ENCODE results near the gene SERPINI2.
"Not testable (repeated sequence)": the region's sequence is repeated elsewhere in the genome, so short reads cannot be mapped to it uniquely, and the experiment has no call there.

The SERPINI2 gene

GRCh38 chr3:167450675-167451074 is 23.2 kb downstream of the SERPINI2 start:
- H3K27ac ChIP-seq, result no peak overlapping the region
- H3K27me3 ChIP-seq (ENCODE audit: insufficient read depth, low read depth, severe bottlenecking), result no peaks in the 10 kb centered on the region
- TF ChIP-seq CTCF (IDR thresholded peaks at IDR 0.05; ENCODE audit: low read depth, low read length), result no peak
- H3K4me3 ChIP-seq (ENCODE audit: low read depth, low read length), result no peak overlapping the region
- DNase-seq, result no peak
- no peaks in the 10 kb centered on the region for H3K36me3 ChIP-seq
- H3K9me3 ChIP-seq (ENCODE audit: severe bottlenecking), result no peaks in the 10 kb centered on the region

GRCh38 chr3:167450195-167450594 is 23.6 kb downstream of the SERPINI2 start:
- H3K27me3 ChIP-seq (ENCODE audit: insufficient read depth, low read depth, severe bottlenecking), result no peaks in the 10 kb centered on the region
- no peaks in the 10 kb centered on the region for H3K9me3 ChIP-seq (ENCODE audit: severe bottlenecking)
- TF ChIP-seq CTCF (IDR thresholded peaks at IDR 0.05; ENCODE audit: low read depth, low read length), result no peak
- no peaks in the 10 kb centered on the region for H3K36me3 ChIP-seq
- H3K27ac ChIP-seq, result no peak overlapping the region
- no peak for DNase-seq
- H3K4me3 ChIP-seq (ENCODE audit: low read depth, low read length), result no peak overlapping the region

DNA sequence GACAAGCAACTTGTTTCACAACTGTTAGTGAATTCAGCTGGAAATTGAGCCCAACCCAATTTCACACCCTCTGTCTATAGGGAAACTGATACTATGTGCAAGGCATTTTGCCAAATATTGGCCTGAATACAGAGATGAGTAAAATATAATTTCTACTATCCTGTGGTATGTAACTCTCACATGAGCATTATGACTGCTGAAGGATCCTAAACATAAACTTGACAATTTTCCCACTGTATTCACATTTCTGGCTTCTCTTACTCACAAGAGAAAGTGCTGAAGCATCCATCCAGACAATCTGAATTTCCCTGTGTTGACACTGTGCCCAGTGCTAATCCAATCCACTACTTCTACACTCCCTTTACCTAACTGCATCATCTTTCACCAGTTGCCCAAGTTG is 28.4 kb downstream of the SERPINI2 start:
- Histone ChIP-seq H3K27ac (no peak overlapping the region), H3K9me3 (ENCODE audit: severe bottlenecking) (no peaks in the 10 kb centered on the region), H3K4me3 (ENCODE audit: low read depth, low read length) (no peak overlapping the region), H3K27me3 (ENCODE audit: insufficient read depth, low read depth, severe bottlenecking) (no peaks in the 10 kb centered on the region), H3K36me3 (no peaks in the 10 kb centered on the region)
- DNase-seq, result no peak
- TF ChIP-seq CTCF (IDR thresholded peaks at IDR 0.05; ENCODE audit: low read depth, low read length), result no peak

DNA sequence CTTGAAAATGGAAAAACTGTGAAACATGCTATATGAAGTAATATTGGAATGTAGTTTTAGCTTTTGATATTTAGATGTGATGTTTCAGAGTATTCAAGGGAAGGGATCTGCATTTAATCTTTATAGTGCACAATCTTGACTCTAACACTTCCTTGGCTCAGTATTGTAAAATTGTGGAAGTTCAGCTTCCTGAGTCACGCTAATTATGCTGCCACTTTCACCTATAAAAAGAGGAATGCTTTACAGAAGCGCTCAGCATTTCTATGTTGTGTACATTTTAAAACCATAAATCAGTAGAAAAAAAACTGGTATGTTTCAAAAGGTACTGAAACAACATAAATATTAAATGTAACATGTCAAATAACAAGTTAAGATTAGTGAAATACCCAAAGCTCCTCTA is 32.6 kb downstream of the SERPINI2 start:
- H3K4me3 ChIP-seq (ENCODE audit: low read depth, low read length), result no peak overlapping the region
- no peaks in the 10 kb centered on the region for H3K9me3 ChIP-seq (ENCODE audit: severe bottlenecking)
- H3K27me3 ChIP-seq (ENCODE audit: insufficient read depth, low read depth, severe bottlenecking), result no peaks in the 10 kb centered on the region
- H3K27ac ChIP-seq, result no peak overlapping the region
- H3K36me3 ChIP-seq, result no peaks in the 10 kb centered on the region
- no peak for DNase-seq
- TF ChIP-seq CTCF (IDR thresholded peaks at IDR 0.05; ENCODE audit: low read depth, low read length), result no peak

GRCh38 chr3:167437428-167438139 is 36.3 kb downstream of the SERPINI2 start:
- Histone ChIP-seq H3K9me3 (ENCODE audit: severe bottlenecking) (no peaks in the 10 kb centered on the region), H3K27ac (no peak overlapping the region), H3K4me3 (ENCODE audit: low read depth, low read length) (no peak overlapping the region), H3K36me3 (no peaks in the 10 kb centered on the region), H3K27me3 (ENCODE audit: insufficient read depth, low read depth, severe bottlenecking) (no peaks in the 10 kb centered on the region)
- no peak for DNase-seq
- TF ChIP-seq CTCF (IDR thresholded peaks at IDR 0.05; ENCODE audit: low read depth, low read length), result no peak

DNA sequence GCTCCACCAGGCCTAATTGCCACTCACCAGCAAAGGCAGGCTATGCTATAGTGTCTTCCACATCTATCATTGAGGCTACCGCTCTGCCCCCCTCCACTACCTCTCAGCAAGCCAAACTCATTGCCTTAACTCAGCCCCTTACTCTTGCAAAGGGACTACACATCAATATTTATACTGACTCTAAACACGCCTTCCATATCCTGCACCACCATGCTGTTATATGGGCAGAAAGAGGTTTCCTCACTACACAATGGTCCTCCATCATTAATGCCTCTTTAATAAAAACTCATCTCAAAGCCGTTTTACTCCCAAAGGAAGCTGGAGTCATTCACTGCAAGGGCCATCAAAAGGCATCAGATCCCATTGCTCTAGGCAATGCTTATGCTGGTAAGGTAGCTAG is 46.9 kb downstream of the SERPINI2 start:
- not testable (repeated sequence) for H3K9me3 ChIP-seq (ENCODE audit: severe bottlenecking); H3K36me3 ChIP-seq; H3K27me3 ChIP-seq (ENCODE audit: insufficient read depth, low read depth, severe bottlenecking); H3K4me3 ChIP-seq (ENCODE audit: low read depth, low read length); H3K27ac ChIP-seq; DNase-seq

GRCh38 chr3:167422396-167422795 is 51.4 kb downstream of the SERPINI2 start:
- not testable (repeated sequence) for H3K4me3 ChIP-seq (ENCODE audit: low read depth, low read length); DNase-seq; H3K36me3 ChIP-seq; H3K9me3 ChIP-seq (ENCODE audit: severe bottlenecking); H3K27ac ChIP-seq; H3K27me3 ChIP-seq (ENCODE audit: insufficient read depth, low read depth, severe bottlenecking)

Measured in WERI-Rb-1 (cell line).